GM20000 (cell line): ENCODE results near the gene RXRA.

Experiments
- DNase-seq: peaks from one replicate; pipeline ENCODE4 v3.0.0; 2012; ENCODE audit warnings: low spot score
- CTCF ChIP-seq: IDR thresholded peaks from 2 replicates; pipeline ENCODE4 v1.5.1; 2012; ENCODE audit warnings: mild to moderate bottlenecking, control low read depth; ENCODE audit errors: extremely low read depth, missing control alignments

Gene RXRA

GRCh38 chr9:134369416-134370212 lies 43.4 kb downstream of the RXRA start:
- TF ChIP-seq CTCF = no peak
- no peak for DNase-seq

GRCh38 chr9:134370213-134370492 lies 43.9 kb downstream of the RXRA start:
- TF ChIP-seq CTCF = no peak
- no peak for DNase-seq

- TF ChIP-seq CTCF = no peak
- DNase-seq = no peak
Observed at GRCh38 chr9:134370638-134371037, 44.4 kb downstream of the RXRA start.

- no peak for DNase-seq
- TF ChIP-seq CTCF = no peak
Observed at GRCh38 chr9:134371731-134372130, 45.5 kb downstream of the RXRA start.

GRCh38 chr9:134372581-134373267 lies 46.5 kb downstream of the RXRA start:
- no peak for DNase-seq
- no peak for TF ChIP-seq CTCF

- TF ChIP-seq CTCF = no peak
- no peak for DNase-seq
Observed at GRCh38 chr9:134373269-134373668, 47.0 kb downstream of the RXRA start.

- no peak for TF ChIP-seq CTCF
- DNase-seq = no peak
Observed at GRCh38 chr9:134373953-134374300, 47.7 kb downstream of the RXRA start.
